ENCODE data around the gene DTX4.

Gene DTX4

DNA sequence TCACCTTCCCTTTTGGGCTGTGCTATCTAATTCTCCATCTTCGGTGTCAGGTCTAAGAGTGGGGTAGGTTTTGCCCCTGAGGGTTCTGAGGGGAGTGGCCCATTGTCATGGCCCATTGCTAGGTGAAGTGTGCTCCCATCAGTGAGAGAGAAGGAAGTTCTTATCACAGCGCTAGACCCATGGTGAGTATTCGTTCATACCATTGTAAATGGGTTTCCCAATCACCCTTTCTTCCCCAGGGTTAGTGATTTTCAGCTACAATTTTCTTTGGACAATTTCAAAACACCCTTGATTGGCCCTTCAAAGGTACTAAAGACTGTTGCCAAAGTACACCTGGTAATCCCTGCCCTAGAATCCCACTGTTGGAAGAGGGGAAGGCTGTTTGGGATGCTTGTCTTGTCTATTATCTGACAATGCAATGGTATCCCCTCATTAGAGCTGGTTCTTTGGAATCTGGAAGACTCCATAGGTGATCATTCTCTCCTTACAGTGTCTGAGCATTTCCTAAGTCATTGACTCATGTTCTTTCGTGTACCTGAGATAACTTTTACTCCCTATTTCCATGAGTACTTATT is 20.6 kb downstream of the DTX4 start:
- DNase-seq = no peak

DNA sequence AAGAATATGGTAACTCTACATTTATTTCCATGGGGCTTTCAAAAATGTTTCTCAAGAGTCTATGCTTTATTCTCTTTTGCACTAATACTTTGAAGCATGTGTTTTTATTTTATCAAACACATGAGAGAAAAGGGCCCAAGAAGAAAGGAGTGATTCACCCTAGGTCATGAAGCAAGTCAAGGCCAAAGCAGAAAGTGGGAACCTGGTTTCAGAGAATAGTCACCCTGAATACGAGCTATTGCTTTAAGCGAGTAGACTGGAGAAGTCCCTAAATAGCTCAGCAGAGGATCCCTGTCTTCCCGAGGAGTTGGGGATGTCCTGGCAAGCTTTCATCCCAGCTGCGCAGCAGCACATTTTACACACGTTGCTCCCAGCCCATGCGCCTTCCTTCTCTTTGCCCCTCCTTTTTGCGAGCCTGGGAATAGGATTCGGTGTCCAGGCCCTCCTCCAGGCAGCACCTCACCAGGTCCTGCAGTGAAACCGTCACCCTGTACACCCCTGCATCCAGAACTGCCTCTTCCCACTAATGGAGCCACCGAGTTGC is 21.7 kb downstream of the DTX4 start:
- DNase-seq = no peak

DNA sequence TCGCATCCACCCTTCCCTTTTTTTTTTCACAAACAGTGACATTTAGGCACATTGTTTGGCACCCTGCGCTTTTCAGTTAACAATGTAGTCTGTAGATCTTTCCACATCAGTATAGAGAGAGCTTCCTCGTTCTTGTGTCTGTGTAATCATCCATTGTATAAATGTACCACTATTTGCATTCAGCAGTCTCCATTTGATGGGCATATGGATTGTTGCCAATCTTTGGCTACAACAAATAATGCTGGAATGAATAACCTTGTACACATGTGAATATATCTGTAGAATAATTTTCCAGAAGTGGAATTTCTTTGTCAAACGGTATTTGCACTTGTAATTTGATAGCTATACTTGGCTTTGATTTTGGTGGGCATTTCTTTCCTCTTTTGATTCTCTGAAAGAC is 23.7 kb downstream of the DTX4 start:
- DNase-seq = no peak

DNA sequence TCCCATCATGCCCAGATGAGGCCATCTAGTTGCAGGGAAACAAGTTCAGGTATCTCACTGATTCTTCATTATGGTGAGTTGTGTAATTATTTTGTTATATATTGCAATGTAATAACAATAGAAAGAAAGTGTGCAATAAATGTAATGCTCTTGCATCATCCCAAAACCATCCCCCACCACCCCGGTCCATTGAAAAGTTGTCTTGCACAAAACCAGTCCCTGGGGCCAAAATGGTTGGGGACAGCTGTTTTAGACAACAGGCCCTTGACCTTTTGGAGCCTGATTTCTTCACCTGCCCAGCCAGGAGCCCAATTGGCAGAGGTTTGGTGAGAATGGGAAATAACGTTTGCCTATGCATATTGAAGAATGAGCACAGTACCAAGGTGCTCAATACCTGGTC is 24.8 kb downstream of the DTX4 start:
- no peak for DNase-seq

DNA sequence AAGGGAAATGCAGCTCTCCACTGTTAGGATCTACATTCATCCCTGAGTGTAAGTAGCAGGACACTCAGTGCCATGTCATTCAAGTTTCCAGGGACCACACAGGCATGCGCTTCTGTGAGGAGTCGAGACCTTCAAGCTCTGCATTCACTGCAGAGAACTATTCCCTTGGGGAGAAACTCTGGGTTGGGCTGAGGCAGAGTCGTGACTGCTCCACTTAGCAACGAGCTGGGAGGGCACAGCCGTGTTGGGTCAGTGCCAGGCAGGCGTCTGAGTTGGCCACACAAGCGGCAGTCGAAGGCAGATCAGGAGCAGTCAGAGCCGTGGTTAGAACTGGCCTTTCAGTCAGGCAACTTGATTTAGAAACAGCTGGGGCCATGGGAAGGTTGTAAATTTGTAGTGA is 26.1 kb downstream of the DTX4 start:
- no peak for DNase-seq

DNA sequence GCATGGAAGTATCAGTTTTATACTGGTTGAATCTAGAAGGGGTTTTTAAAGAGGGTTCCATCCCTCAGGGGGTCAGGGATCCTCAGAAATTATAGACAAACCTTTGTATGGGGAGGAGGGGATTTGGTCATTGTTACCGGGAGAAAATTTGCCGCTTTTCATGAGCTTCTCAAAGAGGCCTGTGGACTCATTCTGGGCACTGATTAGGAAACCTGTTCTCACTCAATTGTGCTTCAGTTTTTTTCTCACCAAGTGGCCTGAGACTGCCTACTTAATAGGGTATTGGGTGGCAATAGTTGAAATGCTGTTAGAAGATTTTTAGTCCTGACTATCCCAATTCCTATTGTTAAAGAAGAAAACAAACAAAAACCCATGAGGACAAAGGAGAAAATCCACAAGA is 26.8 kb downstream of the DTX4 start:
- no peak for DNase-seq

DNA sequence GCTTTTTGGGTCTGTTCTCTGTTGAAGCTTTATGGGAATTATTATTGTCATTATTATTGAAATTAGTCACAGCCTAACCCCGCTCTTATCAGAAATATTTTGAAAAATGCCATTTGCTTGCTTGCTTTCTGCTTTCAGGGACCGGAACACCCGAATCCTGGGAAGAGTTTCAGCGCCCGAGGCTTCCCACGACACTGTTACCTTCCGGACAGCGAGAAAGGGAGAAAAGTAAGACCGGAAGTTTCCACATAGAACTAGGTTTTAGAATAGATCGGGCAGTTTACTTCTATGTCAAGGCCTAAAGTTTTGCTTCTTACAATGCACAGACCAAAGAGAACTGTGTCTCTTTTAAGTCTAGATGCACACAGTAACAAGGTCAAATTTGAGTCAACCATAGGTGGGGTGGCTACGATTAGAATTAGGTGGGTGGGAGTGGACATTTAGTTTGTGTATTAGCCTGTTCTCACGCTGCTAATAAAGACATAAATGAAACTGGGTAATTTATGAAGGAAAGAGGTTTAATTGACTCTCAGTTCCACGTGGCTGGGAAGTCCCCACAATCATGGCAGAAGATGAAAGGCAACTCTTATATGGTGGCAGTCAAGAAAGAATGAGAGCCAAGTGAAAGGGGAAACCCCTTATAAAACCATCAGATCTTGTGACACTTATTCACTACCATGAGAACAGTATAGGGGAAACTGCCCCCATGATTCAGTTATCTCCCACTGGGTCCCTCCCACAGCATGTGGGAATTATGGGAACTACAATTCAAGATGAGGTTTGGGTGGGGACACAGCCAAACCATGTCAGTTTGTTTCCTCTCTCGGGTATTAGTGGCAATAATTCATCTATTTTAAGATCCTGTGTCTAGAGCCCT is 27.9 kb downstream of the DTX4 start:
- DNase-seq = no peak

DNA sequence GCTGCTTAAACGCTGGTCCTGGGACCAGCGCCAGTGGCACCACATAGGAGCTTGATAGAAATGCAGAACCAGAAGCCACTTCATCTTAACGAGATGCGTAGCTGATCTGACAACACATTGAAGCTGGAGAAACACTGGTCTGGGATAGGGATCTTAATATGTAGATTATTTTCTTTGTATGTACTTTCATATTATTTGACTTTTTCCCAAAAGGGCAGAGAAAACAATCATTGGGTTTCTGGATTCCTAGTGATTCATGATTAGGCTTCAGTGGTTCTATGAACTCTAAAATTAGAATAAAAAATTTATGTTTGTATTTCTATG is 28.5 kb downstream of the DTX4 start:
- no peak for DNase-seq

DNA sequence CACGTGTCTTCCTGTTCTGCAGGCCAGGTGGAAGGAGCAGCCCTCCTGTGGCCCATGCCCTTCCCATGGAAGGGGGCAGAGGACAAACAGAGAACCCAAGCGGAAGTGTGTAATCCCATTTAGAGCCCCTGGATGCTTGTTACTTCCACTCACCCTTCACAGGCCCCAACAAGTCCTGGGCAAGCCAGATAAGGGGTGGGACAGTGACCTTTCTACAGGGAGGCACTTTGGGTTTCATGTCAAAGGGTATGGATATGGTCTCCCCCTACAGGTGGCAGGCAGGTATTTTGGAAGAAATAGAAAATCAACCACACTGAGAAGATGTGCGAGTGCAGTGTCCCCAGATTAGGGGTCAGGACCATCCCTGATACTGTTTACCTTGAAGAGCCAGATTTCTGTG is 29.4 kb downstream of the DTX4 start:
- no peak for DNase-seq

DNA sequence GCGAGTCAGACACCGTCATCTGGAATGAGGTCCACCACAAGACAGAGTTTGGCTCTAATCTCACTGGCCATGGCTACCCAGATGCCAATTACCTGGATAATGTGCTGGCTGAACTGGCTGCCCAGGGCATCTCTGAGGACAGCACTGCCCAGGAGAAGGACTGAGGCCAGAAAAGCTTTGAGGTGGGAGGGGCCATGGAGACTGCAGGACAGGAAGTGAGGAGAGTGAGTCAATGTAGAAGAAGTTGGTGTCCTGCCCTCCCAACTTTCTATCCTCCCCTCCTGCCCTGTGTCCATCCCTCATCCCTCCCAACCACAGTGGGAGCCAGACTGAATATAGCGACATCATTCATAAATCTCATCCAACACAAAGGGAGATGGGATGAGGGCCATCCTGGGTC is 32.8 kb downstream of the DTX4 start:
- DNase-seq = no peak

DNA sequence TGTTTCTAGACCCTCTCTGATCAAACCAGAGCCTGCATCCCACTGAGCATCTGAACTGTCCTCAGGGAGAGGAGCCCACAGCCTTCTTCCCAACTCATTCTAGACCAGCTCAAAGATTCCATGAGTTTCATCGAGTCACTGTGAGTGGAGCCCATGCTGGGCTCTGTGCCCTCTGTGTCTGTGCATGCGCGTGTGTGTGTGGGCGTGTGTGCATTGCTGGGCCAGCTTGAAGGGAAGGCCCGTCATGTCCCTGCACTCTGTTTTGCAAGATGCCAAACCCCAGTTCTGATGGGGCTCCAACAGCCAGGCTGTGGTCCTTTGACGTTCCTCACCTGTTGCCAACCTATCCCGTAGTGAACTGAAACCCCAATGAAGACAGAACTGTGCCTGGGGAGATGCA is 33.7 kb downstream of the DTX4 start:
- DNase-seq = no peak

DNA sequence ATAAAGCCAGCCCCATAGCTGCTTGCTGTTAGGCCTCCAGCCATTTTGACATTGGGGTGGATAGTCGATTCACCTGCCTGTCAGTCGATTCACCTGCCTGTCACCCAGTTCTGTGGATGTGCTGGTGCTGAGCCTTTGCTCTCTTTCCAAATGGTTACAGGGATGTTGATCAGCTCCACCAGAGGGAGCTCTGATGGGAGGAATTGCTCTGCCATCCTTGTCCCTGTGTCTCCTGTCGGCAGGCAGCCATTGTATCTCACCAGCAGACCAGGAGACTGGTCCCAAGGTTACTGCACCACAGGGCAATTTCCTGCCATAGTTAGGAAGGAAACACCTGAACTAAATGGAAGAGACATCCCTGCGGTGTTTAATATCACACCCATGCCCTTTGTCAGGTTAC is 34.7 kb downstream of the DTX4 start:
- DNase-seq = no peak

DNA sequence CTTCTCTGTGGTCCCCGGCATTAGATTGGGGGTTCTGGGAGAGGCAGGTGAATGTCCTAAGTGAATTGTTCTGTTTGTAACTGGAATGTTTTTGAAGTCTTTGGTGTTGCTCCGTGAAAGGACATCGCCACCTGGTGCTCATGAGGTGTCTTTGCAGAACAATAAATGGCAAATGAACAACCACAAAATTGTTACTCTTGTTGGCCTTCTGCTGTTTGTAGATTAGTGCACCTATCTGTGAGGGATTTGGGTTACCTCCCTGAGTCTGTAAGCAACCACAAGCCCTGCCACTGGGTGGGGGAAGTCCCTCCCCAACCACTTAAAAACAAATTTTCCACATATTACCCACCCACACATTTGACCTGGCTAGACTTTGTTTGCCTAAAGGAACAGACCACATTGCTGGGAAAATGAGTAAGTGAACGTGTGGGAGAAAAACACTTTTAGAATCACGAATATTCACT is 36.1 kb downstream of the DTX4 start:
- no peak for DNase-seq

DNA sequence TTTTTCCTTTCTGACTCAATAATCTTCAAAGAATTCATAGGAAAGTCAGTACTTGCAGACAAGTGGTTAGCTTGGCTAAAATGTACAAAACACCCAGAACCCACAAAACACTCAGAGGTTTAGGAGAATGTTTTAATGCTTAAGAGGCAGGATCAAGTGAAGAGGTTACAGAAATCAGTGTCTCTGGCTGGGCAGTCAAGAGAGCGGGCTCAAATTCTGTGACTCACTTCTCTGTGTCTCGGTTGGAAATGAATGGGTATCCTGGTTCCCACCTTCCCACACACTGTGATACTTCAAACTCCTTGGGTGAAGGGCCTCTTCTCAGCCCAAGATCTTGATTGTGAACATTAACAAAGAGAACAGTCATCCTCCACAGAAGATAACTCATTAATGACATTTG is 37.0 kb downstream of the DTX4 start:
- DNase-seq = no peak

DNA sequence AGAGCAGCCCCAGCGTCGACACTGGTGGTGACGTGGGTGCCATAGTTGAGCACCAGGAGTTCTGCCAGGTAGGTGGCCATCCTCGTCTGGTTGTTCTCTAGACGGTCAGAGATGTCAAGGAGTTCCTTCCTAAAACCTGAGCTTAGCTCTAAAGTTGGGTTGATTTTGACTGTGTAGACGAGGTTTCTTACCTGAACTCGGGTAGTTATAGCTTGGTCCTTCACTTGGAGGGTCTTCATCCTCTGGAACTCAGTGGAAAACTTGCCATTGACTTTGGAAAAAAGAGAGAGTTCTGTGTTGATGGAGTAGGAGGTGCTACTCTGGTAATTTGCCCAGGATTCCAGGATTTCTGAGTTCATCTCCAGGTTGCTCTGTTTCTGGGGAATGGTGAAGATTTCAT is 40.3 kb downstream of the DTX4 start:
- DNase-seq = no peak

DNA sequence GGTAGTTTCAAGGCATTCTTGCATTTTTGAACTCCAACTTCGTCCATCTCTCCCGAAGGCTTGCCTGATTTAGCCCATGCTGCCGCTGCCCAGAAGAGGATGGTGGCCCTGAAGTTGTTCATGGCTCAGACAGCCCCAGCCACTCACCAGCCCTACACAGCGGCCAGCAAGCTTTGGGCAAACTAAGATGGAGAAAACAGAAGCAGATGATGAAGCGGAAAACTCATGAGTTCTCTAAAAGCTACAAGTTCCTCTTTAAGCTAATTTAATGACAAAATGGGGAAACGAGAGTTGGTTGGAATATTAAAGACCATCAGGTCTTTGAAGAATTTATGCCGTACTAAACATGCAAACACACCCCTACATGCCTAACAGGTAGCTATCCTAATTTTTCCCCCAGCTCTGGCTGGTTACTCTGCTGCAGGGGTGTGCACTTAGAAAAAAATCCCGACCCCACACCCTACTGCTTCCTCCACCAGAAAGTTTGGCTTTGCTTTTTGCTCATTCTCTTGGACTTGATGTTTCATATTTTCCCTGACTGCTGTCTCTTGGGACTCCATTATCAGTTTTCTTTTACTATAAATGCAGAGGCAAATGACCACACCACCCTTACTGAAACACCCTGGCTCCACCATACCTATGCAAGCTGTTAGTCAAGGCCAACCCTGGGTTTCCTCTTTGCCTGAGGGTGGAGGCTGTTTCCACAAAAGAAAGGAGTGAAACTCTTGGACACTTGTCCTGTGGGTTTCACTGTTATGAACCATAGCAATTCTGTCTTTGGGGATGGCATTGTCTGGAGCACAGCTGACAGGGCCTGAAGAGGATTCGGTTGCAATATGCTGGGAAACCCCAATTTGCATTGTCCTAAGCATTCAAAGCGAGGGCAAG is 41.1 kb downstream of the DTX4 start, which contains the start of gene MPEG1:
Gene MPEG1 (minus strand): TSS at position 184 of the 888 bp plus-strand sequence. CDS start 62 bp downstream, at position 122.
- DNase-seq = no peak

DNA sequence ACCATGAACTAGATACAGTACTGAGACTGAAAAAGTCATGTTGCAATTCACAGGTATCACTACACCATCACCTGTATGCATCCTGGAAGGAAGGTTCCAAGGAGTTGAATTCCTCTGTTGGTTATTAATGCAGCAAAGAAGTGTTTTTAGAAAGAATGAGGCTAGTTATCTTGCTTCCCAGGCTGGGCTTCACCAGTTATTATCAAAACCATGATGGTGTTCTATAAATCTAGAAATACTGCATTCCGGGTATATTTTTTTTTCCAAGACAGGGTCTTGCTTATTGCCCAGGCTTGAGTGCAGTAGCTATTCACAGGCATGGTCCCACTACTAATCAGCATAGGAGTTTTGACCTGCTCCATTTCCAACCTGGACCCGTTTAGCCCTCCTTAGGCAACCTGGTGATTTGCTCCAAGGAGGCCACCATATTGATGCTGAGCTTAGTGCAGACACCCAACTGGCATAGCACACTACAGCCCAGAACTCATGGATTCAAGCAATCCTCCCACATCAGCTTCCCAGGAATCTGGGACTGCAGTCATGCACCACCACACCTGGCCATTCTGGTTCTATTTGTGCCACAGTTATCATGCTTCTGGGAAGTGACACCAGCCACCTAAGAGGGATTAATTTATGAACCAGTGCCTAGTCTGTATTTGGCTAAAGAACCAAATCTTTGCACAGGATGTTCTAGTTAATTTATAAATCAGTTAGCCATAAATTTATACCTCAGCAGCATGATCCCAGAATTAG is 42.4 kb downstream of the DTX4 start:
- DNase-seq = no peak

DNA sequence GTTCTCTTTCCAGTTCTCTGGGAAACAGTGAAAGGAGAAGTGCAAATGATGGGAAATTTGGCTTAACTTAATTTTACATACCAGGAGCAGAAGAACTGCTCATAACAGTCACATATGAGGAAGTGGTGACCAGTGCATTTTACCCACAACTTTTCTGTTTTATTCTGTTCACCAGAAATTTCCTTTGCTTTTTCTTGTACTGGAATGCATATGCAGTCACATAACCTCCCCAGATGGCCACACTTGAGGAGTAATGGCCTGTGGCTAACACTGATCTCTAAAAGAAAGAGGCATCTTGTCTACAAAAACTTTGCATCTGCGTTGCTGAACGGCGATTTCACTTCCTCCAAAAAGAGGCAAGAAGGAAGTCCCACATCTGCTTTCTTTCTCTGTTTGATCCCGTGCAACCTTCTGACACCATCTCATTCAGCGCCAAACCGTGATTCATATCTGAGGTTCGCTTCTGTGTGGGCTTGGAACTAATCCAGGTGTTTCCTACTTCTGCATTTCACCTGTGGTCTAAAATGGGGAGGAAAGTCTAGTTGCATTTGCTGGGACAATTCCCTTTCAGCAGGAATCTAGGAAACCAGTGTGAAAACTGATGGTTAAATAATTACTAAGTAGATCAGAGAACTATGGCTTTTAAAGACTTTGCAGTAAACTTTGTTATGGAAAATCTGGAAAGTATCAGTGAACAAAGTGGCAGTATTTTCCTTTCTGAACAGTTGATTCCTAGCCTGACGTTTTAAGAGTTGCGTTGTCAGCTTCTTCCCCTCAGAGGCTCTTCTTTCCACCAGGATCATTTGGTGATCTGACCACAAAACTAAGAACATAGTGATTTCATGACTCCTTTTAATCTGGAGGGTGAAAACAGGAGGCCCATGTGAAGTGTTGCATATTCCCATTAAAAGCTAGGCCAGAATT is 45.0 kb downstream of the DTX4 start:
- no peak for DNase-seq

DNA sequence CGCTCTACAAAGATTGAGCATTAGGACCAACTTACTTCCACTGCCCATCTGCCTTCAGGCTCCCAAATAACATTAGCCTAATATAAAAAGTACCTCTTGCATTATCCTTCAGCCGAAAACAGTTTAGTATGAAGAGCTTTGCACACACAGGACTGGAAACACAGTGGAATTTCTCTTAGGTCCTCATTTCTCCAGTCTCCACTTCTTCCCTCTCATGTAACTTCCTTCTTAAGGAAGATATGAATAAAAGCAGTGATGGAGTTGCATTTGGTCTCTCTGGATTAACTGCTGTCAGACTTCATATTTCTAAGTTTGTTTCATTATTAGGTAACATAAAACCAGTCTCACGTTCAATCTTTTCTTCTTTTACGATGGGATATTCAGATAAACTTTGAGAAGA is 46.4 kb downstream of the DTX4 start:
- DNase-seq = no peak

DNA sequence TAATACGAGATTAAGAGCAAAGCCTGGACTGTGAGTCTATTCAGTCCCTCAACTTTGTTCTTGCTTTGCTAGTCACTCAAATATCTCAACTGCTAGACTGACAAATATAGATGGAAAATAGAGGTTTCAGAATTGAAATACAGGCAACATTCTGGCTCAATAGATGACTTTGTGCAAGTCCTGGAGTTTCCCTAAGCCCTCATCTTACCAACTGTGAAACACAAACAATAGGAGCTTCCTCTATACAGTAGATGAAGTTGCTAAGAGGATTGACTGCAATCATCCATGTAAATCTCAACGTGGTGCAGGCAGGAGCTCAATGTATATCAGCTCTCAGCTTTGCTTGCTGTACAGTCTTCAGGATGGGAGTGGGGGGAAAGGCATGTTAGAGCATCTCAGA is 47.0 kb downstream of the DTX4 start:
- DNase-seq = no peak

DNA sequence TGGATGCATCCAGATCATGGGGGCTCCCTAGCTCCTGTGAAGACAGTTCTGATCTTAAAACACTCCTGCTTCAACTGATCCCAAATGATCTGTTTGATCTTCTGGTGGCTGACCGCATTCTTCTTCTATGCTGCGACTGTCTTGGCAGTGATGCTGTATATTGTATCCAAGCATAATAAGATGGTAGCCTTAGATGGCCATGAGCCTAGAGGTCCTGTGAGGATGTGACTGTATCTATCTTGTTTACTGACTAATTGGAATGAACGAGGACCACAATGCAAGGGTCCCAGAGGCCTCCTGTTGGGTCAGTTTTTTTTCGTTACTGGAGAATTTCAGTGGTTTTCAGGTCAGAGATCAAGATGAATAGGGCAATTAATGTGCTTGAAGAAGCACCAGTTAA is 47.9 kb downstream of the DTX4 start:
- no peak for DNase-seq

DNA sequence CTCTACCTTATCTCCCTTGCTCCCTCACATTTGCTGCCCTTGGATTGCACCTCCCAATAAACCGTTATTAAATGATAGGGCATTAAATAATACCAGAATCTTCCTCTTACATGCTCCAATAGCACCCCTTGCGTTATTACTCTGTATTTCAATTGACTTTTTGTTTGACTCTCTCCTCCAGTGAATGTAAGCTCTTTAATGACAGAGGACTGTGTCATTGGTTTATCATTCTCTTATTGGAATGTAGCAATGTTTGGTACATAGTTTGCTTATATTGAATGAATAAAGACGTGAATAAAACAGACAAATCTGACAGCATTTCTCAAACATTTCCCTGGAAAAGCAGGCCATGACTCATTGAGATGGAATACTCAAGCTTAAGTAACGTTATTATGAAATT is 49.5 kb downstream of the DTX4 start:
- DNase-seq = no peak
